Measurements from ENCODE around the gene CCDC47. TPM values are rescaled to one million over a fixed set of nuclear protein-coding genes. Genes with fewer than 3 reads are reported as not detected.

Gene CCDC47
- total and polyA plus RNA-seq, 12 donors, result 24.2 to 216 (median 93.1) TPM

DNA sequence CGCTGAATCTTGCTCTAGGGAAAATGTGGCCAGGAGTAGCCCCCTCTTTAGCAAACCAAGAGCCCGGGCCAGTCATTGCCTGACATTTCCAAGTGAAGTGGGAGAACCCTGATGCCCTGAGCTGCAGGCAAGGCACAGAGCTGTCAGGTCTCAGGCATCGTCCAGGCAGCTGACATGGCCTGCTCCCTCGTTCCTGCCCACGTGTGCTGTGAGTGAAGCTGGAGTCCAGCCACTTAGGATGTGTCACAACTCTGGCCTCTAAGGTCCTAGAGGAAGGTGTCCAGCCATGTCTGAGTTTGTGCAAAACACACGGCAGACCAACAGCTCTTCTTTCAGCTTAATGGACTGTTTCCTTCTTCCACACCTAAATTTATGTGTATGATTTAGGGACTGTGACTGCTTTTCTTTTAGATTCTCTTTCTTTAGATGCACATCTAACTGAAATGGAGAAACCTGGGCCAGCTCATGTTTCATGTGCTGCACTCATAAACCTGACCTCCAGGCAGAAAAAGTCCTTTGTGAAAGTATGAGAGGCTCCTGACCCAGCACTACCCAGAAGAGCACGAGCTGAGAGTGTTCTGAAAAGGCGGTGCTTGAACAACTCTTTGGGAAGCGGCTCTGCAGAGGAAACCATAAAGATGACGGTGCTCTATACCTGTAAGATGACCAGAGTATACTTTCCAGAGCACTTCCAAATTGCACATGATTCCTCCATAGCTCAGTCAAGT, 58.7 kb downstream of the CCDC47 start:
- Histone ChIP-seq H3K4me3 (no peak overlapping the region), H3K36me3 (replicated peaks in 1 of 2) (peaks cover 0 to 48% of the 10 kb centered on the region in 2 donors), H3K4me1 (replicated peaks in 1 of 2) (peaks cover 0 to 12% of the 10 kb centered on the region in 2 donors), H3K27ac (no peak overlapping the region), H3K9me3 (replicated peaks in 1 of 3) (no peaks in the 10 kb centered on the region), H3K27me3 (no peaks in the 10 kb centered on the region)
- 63 to 69% (median 67%) methylated on average over 10 of the region's 10 CpGs for WGBS, 4 donors
- peak in 6 of 7 donors; percentile 67 to 80 (median 70) for DNase-seq
- TF ChIP-seq POLR2A (IDR thresholded peaks at IDR 0.05), result no peak
- TF ChIP-seq, protein P1, sequence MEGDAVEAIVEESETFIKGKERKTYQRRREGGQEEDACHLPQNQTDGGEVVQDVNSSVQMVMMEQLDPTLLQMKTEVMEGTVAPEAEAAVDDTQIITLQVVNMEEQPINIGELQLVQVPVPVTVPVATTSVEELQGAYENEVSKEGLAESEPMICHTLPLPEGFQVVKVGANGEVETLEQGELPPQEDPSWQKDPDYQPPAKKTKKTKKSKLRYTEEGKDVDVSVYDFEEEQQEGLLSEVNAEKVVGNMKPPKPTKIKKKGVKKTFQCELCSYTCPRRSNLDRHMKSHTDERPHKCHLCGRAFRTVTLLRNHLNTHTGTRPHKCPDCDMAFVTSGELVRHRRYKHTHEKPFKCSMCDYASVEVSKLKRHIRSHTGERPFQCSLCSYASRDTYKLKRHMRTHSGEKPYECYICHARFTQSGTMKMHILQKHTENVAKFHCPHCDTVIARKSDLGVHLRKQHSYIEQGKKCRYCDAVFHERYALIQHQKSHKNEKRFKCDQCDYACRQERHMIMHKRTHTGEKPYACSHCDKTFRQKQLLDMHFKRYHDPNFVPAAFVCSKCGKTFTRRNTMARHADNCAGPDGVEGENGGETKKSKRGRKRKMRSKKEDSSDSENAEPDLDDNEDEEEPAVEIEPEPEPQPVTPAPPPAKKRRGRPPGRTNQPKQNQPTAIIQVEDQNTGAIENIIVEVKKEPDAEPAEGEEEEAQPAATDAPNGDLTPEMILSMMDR (IDR thresholded peaks at IDR 0.05), result no peak
- intact Hi-C loops (cut with DNase I), result no loop called here

DNA sequence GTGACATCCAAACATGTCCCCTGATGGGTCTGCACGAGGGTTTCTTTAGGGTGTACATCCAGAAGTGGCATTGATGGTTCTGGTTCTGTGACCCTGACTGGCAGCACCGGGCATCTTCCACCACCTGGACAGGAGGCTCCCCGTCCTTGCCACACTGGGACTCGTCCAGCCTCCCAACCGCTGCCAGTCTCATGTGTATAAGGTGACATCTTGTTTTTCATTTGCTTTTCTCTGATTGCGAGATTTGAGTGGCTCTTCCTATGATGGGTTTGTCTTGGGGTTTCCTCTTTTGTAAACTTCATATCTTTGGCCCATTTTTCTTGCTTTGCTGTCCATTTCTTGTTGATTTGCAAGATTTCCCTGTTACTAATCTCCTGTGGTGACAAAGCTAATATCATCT, 64.3 kb downstream of the CCDC47 start:
- intact Hi-C loops (cut with DNase I), result no loop called here
- WGBS, 4 donors, result 90 to 96% (median 95%) methylated on average over 6 of the region's 6 CpGs
- Histone ChIP-seq H3K36me3 (replicated peaks in 1 of 2) (peaks cover 0 to 73% of the 10 kb centered on the region in 2 donors), H3K4me3 (no peak overlapping the region), H3K27me3 (no peaks in the 10 kb centered on the region), H3K27ac (no peak overlapping the region), H3K4me1 (replicated peaks in 1 of 2) (no peaks in the 10 kb centered on the region), H3K9me3 (replicated peaks in 1 of 3) (no peaks in the 10 kb centered on the region)
- TF ChIP-seq, protein P1 (IDR thresholded peaks at IDR 0.05), result no peak
- TF ChIP-seq POLR2A (IDR thresholded peaks at IDR 0.05), result no peak
- DNase-seq, result peak in 1 of 7 donors; percentile 41

DNA sequence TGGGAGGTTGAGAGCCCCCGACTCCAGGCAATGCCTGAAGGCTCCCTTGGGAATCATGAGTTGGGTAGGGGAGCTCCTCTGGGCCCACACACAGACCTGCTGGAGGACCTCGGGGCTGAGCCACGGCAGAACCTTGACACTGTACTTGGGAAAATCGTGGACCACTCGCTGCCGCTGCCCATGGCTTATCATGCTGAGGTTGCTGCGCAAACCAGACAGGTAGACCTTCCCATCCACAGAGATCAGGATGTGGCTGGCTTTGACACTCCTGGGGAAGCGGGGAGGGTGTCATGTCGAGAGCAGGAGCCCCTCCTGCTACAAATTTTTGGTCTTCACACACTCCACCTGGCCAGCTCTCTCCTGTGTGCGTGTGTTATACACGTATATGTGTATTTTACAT, 66.2 kb downstream of the CCDC47 start:
- peak in 1 of 7 donors; percentile 41 for DNase-seq
- no peak for TF ChIP-seq POLR2A (IDR thresholded peaks at IDR 0.05)
- TF ChIP-seq, protein P1 (IDR thresholded peaks at IDR 0.05), result no peak
- Histone ChIP-seq H3K4me3 (no peak overlapping the region), H3K36me3 (replicated peaks in 1 of 2) (peaks cover 0 to 66% of the 10 kb centered on the region in 2 donors), H3K9me3 (replicated peaks in 1 of 3) (no peaks in the 10 kb centered on the region), H3K27ac (no peak overlapping the region), H3K4me1 (replicated peaks in 1 of 2) (no peaks in the 10 kb centered on the region), H3K27me3 (no peaks in the 10 kb centered on the region)
- WGBS, 4 donors, result 90 to 94% (median 93%) methylated on average over 8 to 11 of the region's 11 CpGs
- intact Hi-C loops (cut with DNase I), result no loop called here

DNA sequence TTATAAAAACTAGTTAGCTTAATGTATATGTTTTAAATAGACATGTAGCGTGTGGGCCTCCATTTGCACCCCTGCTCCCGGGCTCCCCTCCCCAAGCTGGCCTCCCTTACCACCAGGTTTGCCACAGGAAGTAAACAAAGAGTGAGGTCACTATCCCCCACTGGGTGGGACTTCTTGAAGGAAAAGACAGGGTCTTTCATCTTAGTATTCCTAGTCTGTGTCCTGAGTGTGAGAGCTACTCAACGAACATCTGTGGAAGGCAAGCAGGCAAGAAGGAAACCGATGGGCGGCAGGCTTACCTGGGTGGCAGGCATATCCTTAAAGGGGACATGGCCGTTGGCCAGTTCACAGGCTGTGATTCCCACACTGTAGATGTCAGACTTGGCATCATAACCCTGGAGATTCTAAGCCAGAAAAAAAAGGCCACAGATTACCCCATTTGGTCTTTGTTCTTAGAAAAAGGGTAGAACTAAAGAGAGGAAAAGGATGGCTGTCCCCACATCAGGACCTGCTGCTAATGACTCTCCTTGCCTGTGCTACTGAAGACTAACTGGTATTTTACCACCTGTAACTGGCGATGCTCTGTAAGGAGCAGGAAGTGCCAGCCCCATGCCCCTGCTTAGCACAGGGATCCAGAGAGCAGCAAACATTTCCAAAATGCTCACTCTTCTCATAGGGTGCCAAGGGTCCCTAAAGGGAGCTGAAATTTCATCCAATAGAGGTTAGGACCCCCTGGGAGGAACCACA, 66.9 kb downstream of the CCDC47 start:
- H3K27me3 ChIP-seq, result no peaks in the 10 kb centered on the region
- H3K27ac ChIP-seq, result no peak overlapping the region
- intact Hi-C loops (cut with DNase I), result no loop called here
- 79 to 92% (median 88%) methylated on average over 7 of the region's 7 CpGs for WGBS, 4 donors
- H3K36me3 ChIP-seq (replicated peaks in 1 of 2), result peaks cover 0 to 60% of the 10 kb centered on the region in 2 donors
- H3K4me3 ChIP-seq, result no peak overlapping the region
- no peaks in the 10 kb centered on the region for H3K9me3 ChIP-seq (replicated peaks in 1 of 3)
- TF ChIP-seq POLR2A (IDR thresholded peaks at IDR 0.05), result no peak
- TF ChIP-seq, protein P1 (IDR thresholded peaks at IDR 0.05), result no peak
- peaks cover 1% of the 10 kb centered on the region in 2 donors for H3K4me1 ChIP-seq (replicated peaks in 1 of 2)
- DNase-seq, result peak in 1 of 7 donors; percentile 46

Data from adrenal gland (tissue), 12 donors.